ENCODE data around the gene MRGPRX4. TPM values are rescaled to one million over a fixed set of nuclear protein-coding genes. Genes with fewer than 3 reads are reported as not detected.

Gene MRGPRX4
- total and polyA plus RNA-seq, 3 experiments from 2014 or later, result not detected

GRCh38 chr11:18222814-18223421 is 50.3 kb downstream of the MRGPRX4 start:
- H3K36me3 Mint-ChIP-seq, result peaks cover 0 to 3% (median 0%) of the 10 kb centered on the region in 3 donors
- CTCF ChIA-PET, result interaction anchor here (1.2 kb wide), 1 partner anchor 21 kb away, joined by 3 read pairs; no protein-coding TSS in a partner anchor
- H3K4me3 Mint-ChIP-seq, result no peak overlapping the region

More at GRCh38 chr11:18222814-18223421, 50.3 kb downstream of the MRGPRX4 start:
- Mint-ChIP-seq H3K27ac (no peak overlapping the region), H3K9me3 (no peaks in the 10 kb centered on the region), H3K4me1 (no peaks in the 10 kb centered on the region), H3K27me3 (peaks cover 3 to 6% of the 10 kb centered on the region in 2 donors)
- Histone ChIP-seq H3K4me1 (ENCODE audit: insufficient read depth, low read length) (no peaks in the 10 kb centered on the region), H3K9me3 (ENCODE audit: low read length) (no peaks in the 10 kb centered on the region), H3K36me3 (ENCODE audit: insufficient read depth, low read length) (no peaks in the 10 kb centered on the region), H3K27me3 (ENCODE audit: insufficient read depth, low read length, poor library complexity, severe bottlenecking) (peaks cover 4% of the 10 kb centered on the region), H3K27ac (ENCODE audit: low read depth, low read length) (no peak overlapping the region), H3K4me3 (ENCODE audit: low read length) (no peak overlapping the region)
- POLR2A ChIA-PET, result no interaction called here
- DNase-seq, result no peak

Other genes with a start within 250 kb of the MRGPRX4 start
- 10 to 100 TPM; 30.0 to 34.5 TPM for gene SERGEF, start 159.8 kb upstream of the MRGPRX4 start, total RNA-seq
- 69.3 TPM for gene SERGEF, start 159.8 kb upstream of the MRGPRX4 start, polyA plus RNA-seq
- under 1 TPM; 0.20 to 0.53 TPM for gene TPH1, start 126.6 kb upstream of the MRGPRX4 start, total RNA-seq
- gene TPH1, start 126.6 kb upstream of the MRGPRX4 start, polyA plus RNA-seq, result 0.03 TPM
- gene SAAL1, start 66.8 kb upstream of the MRGPRX4 start, total RNA-seq, result 10 to 100 TPM; 42.3 to 46.5 TPM
- 13.3 TPM for gene SAAL1, start 66.8 kb upstream of the MRGPRX4 start, polyA plus RNA-seq
- gene MRGPRX3, start 40.3 kb upstream of the MRGPRX4 start, total RNA-seq, result not detected
- not detected for gene MRGPRX3, start 40.3 kb upstream of the MRGPRX4 start, polyA plus RNA-seq
- gene SAA4, start 64.0 kb downstream of the MRGPRX4 start, total RNA-seq, result not detected
- not detected for gene SAA4, start 64.0 kb downstream of the MRGPRX4 start, polyA plus RNA-seq
- not detected for gene SAA2, start 75.8 kb downstream of the MRGPRX4 start, total RNA-seq
- gene SAA2, start 75.8 kb downstream of the MRGPRX4 start, polyA plus RNA-seq, result not detected
- gene SAA1, start 93.4 kb downstream of the MRGPRX4 start, total RNA-seq, result not detected
- not detected for gene SAA1, start 93.4 kb downstream of the MRGPRX4 start, polyA plus RNA-seq
- 10 to 100 TPM; 18.5 to 19.4 TPM for gene HPS5, start 149.3 kb downstream of the MRGPRX4 start, total RNA-seq
- gene HPS5, start 149.3 kb downstream of the MRGPRX4 start, polyA plus RNA-seq, result 13.8 TPM
- 10 to 100 TPM; 60.3 to 62.0 TPM for gene GTF2H1, start 149.7 kb downstream of the MRGPRX4 start, total RNA-seq
- 37.4 TPM for gene GTF2H1, start 149.7 kb downstream of the MRGPRX4 start, polyA plus RNA-seq
- 1,000 to 10,000 TPM; 1,546 to 1,631 TPM for gene LDHA, start 221.7 kb downstream of the MRGPRX4 start, total RNA-seq
- gene LDHA, start 221.7 kb downstream of the MRGPRX4 start, polyA plus RNA-seq, result 389 TPM
- not detected for gene LDHC, start 239.5 kb downstream of the MRGPRX4 start, total RNA-seq
- not detected for gene LDHC, start 239.5 kb downstream of the MRGPRX4 start, polyA plus RNA-seq